Esophagus squamous epithelium (tissue), 5 donors: Measurements from ENCODE around the gene MYLK3. TPM values are rescaled to one million over a fixed set of nuclear protein-coding genes. Genes with fewer than 3 reads are reported as not detected.
A peak's percentile ranks its signal among the peaks of the same experiment; 100 is the strongest.
"Not testable (repeated sequence)": the region's sequence is repeated elsewhere in the genome, so short reads cannot be mapped to it uniquely, and the experiment has no call there.

Experiments used
- DNase-seq: peaks from one replicate; lab custom pipeline; 2025; lab: John Stamatoyannopoulos, UW
- H3K27ac ChIP-seq, 4 donors: fragments of 200-600 bp; sonication (generic); one replicate each; pipeline ENCODE4 v1.5.1; 2016 to 2019; ENCODE audit warnings: mild to moderate bottlenecking in 1 of 4
- H3K27me3 ChIP-seq, 4 donors: fragments of 200-600 bp; sonication (generic); 1 replicate in 3 of 4; 2 replicates in 1 of 4; pipeline versions ENCODE4 v1.5.1 to v1.6.0; 2017 to 2021; ENCODE audit warnings: antibody characterized with exemption in 1 of 4
- H3K36me3 ChIP-seq, 3 donors: fragments of 200-600 bp; sonication (generic); one replicate each; pipeline ENCODE4 v1.5.1; 2016 to 2019
- H3K4me1 ChIP-seq, 3 donors: fragments of 200-600 bp; sonication (generic); one replicate each; pipeline ENCODE4 v1.5.1; 2017 to 2019
- H3K4me3 ChIP-seq, 4 donors: fragments of 200-600 bp; sonication (generic); 1 replicate in 3 of 4; 2 replicates in 1 of 4; pipeline ENCODE4 v1.5.1; 2016 to 2019; ENCODE audit warnings: mild to moderate bottlenecking in 2 of 4, moderate library complexity in 1 of 4
- H3K9me3 ChIP-seq, 3 donors: fragments of 200-600 bp; sonication (generic); one replicate each; pipeline ENCODE4 v1.5.1; 2016 to 2019
- CTCF ChIP-seq, 6 experiments: fragments of 450-650 bp in 4 of 6; fragments of 200-600 bp in 2 of 6; sonication (generic) in 2 of 6; IDR thresholded peaks; one replicate each; pipeline ENCODE4 v1.5.1; 2016 to 2019; ENCODE audit warnings: antibody characterized with exemption in 6 of 6, mild to moderate bottlenecking in 4 of 6, moderate library complexity in 4 of 6
- POLR2A ChIP-seq, 4 donors: fragments of 450-650 bp; IDR thresholded peaks; one replicate each; pipeline ENCODE4 v1.6.1; 2017; ENCODE audit warnings: antibody characterized with exemption in 4 of 4, mild to moderate bottlenecking in 4 of 4, moderate library complexity in 3 of 4
- WGBS, 2 donors: methylation state at CpG; one replicate each; pipeline ENCODE4 v1.1.5; 2018; 5-methylcytosine and 5-hydroxymethylcytosine counted together
- intact Hi-C: fragments of 100-400 bp; cut with DNase I; formaldehyde crosslinking; loops from one replicate; pipeline ENCODE4 v1.15.0; 2022
- total RNA-seq, 4 donors: library from RNA; depleted of rRNA; stranded (reverse); fragments of >200 nt; gene quantifications; one replicate each; pipeline ENCODE4 v1.1.0, GENCODE V29; 2016
- donor health status: DM: yes; HTN: yes; CAD: no.

The MYLK3 gene
- total RNA-seq, 4 donors from 2014 or later, result 0.03 to 0.19 (median 0.08) TPM; not detected in 1

DNA sequence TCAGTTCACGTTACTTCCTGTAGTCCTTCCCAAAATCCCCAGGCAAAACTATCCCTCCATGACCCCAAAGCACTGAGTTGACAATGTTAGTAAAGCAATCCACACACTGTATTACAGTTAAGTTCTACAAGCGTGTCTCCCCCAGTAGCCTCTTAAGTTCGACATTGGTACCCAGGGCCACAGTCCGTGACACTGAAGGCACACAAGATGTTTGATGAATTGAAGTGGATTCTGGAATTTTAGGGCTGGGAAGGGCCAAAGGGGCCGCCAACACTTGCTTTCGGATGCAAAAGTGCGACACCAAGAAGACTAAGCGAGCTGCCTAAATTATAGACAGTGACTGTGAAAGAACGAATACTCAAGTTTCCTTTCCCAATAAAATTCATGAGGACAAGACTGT, 60.7 kb downstream of the MYLK3 start:
- Histone ChIP-seq H3K36me3 (peaks cover 0 to 5% (median 0%) of the 10 kb centered on the region in 3 donors), H3K27me3 (no peaks in the 10 kb centered on the region), H3K4me1 (peaks cover 7 to 64% (median 23%) of the 10 kb centered on the region in 3 donors), H3K4me3 (peak overlapping the region; percentile 83 to 94 (median 88)), H3K9me3 (no peaks in the 10 kb centered on the region), H3K27ac (peak overlapping the region in 2 of 4 donors; percentile 96 to 97)
- DNase-seq, result no peak
- no peak for TF ChIP-seq CTCF (IDR thresholded peaks at IDR 0.05)
- no peak for TF ChIP-seq POLR2A (IDR thresholded peaks at IDR 0.05)
- intact Hi-C loops, result loop anchor here (5.0 kb wide), 1 partner anchor 145 kb away; the partner anchor contains the start of gene C16orf87
- 66 to 75% methylated on average over 8 to 9 of the region's 9 CpGs for WGBS, 2 donors

DNA sequence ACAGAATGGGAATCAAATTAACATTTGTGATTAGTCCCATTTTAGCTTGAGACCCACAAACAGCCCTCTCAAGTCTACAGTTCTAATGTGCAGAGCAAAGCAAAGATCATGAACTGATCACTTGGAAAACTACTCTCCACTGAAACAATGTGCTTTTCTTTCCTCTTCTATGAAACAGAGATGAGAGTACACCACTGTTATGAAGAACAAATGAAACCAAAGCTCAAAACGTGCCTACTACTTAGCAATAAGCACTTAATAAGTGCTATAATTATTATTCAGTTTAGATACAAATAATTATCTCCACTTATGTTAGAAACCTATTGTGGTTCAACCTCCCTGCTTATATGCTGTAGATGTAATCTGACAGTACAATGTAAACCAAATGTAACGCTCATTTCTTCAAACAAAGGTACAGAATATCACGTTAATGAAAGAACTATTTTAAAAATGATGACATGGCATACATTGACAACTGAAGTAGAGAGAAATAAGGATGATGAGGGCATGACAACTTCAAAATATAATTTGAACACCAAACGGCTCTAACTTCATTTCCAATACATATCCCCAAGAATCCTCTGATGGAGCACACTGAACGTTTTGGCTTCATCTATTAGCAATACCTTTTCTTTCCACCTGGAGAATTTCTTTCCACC, 61.2 kb downstream of the MYLK3 start:
- intact Hi-C loops, result loop anchor here (5.0 kb wide), 1 partner anchor 145 kb away; the partner anchor contains the start of gene C16orf87
- Histone ChIP-seq H3K4me1 (peaks cover 7 to 64% (median 23%) of the 10 kb centered on the region in 3 donors), H3K4me3 (peak overlapping the region in 1 of 4 donors; percentile 87), H3K27me3 (no peaks in the 10 kb centered on the region), H3K9me3 (no peaks in the 10 kb centered on the region), H3K36me3 (peaks cover 0 to 11% (median 0%) of the 10 kb centered on the region in 3 donors), H3K27ac (no peak overlapping the region)
- DNase-seq, result no peak
- 32 to 37% methylated on average over 5 of the region's 5 CpGs for WGBS, 2 donors
- TF ChIP-seq CTCF (IDR thresholded peaks at IDR 0.05), result no peak
- no peak for TF ChIP-seq POLR2A (IDR thresholded peaks at IDR 0.05)

- intact Hi-C loops, DNase-seq, H3K4me3 ChIP-seq, H3K27me3 ChIP-seq, H3K9me3 ChIP-seq, H3K27ac ChIP-seq: not testable (repeated sequence)
- Histone ChIP-seq H3K36me3 (peaks cover 0 to 59% (median 0%) of the 10 kb centered on the region in 3 donors), H3K4me1 (peaks cover 0 to 32% (median 0%) of the 10 kb centered on the region in 3 donors)
- WGBS, 2 donors, result 85 to 91% methylated on average over 2 of the region's 2 CpGs
Measured at GRCh38 chr16:46681867-46682266, 66.3 kb downstream of the MYLK3 start.

DNA sequence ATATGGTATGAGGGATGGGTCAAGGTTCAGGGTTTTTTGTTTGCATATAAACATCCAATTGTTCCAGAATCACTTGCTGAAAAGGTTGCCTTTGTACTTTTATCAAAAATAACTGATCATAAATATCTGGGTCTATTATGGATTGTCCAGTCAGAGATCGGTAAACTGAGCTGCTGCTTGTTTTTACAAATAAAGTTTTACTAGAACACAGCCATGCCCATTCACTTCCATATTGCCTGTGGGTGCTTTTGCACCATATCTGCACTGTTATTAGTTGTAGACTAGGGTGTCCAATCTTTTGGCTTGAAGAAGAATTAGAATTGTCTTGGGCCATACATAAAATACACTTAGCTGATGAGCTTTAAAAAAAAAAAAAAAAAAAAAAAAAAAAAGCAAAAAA, 70.2 kb downstream of the MYLK3 start:
- 90 to 100% methylated on average over 1 of the region's 1 CpG for WGBS, 2 donors
- H3K4me1 ChIP-seq, H3K27ac ChIP-seq, H3K9me3 ChIP-seq, H3K27me3 ChIP-seq, intact Hi-C loops, H3K4me3 ChIP-seq, DNase-seq: not testable (repeated sequence)
- H3K36me3 ChIP-seq, result peaks cover 0 to 97% (median 7%) of the 10 kb centered on the region in 3 donors

DNA sequence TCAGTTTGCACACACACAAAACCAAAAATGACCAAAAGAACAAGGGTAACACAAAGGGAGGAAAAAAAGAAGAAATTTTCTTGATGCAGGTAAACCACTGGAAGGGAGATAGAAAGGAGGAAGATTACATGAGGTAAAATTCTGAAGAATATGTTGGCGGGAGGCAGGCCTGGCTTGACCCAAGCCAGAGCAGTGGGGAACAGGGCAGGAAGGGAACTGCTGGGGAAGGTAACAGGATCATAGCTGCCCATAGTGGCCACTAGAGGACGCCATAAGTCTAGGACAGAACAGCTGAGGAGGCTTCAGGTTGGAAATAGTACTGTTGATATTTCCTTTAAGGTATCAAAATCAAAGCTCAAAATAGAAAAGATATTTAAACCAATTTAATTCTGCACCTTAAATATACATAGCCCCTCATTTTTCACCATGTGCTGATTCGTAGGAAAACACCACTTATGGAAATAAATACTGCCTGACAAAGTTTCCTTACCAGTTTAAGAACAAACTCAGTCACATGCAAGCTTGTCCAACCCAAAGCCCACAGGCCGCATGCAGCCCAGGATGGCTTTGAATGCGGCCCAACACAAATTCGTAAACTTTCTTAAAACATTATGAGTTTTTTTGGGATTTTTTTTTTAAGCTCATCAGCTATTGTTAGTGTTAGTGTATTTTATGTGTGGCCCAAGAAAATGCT, 74.7 kb downstream of the MYLK3 start:
- no peaks in the 10 kb centered on the region for H3K27me3 ChIP-seq
- H3K36me3 ChIP-seq, result peaks cover 0 to 100% (median 16%) of the 10 kb centered on the region in 3 donors
- no peaks in the 10 kb centered on the region for H3K4me1 ChIP-seq
- H3K4me3 ChIP-seq, result no peak overlapping the region
- intact Hi-C loops, result no loop called here
- TF ChIP-seq CTCF (IDR thresholded peaks at IDR 0.05) (peak; percentile 60 to 87 (median 79)), POLR2A (IDR thresholded peaks at IDR 0.05) (no peak)
- no peaks in the 10 kb centered on the region for H3K9me3 ChIP-seq
- H3K27ac ChIP-seq, result no peak overlapping the region
- WGBS, 2 donors, result 67 to 71% methylated on average over 6 of the region's 6 CpGs
- DNase-seq, result no peak

- Histone ChIP-seq H3K9me3 (no peaks in the 10 kb centered on the region), H3K4me1 (no peaks in the 10 kb centered on the region), H3K4me3 (no peak overlapping the region), H3K27ac (no peak overlapping the region), H3K36me3 (peaks cover 0 to 99% (median 41%) of the 10 kb centered on the region in 3 donors), H3K27me3 (no peaks in the 10 kb centered on the region)
- TF ChIP-seq POLR2A (IDR thresholded peaks at IDR 0.05) (no peak), CTCF (IDR thresholded peaks at IDR 0.05) (no peak)
- intact Hi-C loops, result no loop called here
- DNase-seq, result no peak
- 65 to 70% methylated on average over 4 of the region's 4 CpGs for WGBS, 2 donors
Measured at GRCh38 chr16:46662123-46662522, 86.0 kb downstream of the MYLK3 start.
